Measurements from ENCODE around the gene LY6G5C.
A peak's percentile ranks its signal among the peaks of the same experiment; 100 is the strongest.

Gene LY6G5C, protein sequence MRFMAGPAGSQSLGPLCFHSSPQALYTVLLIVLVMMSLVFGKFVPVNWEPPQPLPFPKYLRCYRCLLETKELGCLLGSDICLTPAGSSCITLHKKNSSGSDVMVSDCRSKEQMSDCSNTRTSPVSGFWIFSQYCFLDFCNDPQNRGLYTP
- 1.2 to 3.7 (median 1.9) reads per million in 9 experiments for total RNA-seq

DNA sequence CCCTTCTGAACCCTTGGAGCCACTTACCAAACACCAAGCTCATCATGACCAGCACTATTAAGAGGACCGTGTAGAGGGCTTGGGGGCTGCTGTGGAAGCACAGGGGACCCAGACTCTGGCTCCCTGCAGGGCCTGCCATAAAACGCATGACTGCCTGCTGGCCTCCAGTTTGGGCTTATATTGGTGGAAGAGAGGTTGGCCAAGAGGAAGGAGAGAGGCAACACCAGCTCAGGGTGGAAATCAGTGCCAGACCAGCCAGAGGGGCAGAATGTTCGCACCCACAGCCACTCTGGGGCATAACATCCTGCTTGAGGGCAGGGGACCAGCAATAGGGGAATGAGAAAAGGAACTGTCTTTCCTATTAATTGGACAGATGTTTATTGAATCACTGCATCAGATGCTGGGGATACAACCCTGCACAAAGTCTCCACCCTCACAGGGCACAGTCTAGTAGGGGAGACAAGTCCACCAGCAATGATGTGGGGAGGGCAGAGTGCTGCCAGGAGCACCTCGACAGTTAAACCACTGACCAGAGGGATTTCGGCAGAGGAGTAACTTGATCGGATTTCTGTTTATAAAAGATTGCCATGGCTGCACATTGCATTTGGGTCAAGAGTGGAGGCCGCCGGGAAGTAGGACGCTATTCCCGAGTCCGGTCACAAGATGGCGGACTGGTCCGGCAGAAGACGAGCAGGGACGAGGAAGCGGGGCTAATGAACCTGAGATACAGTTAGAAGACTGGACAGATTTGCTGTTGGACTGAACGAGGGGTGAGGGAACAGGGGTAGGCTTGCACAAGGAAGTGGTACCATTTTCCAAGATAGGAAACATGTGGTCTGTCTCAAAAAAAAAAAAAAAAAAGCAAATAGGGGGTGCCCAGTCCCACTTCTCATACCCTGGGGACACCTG, at the start of gene LY6G5C:
LY6G5C (minus strand) TSS at position 842 of the 909 bp plus-strand sequence; CDS start at position 148, 694 bp downstream.
- ATAC-seq (replicated peaks) (peak; percentile 68), DNase-seq (peak; percentile 40 to 50 (median 43))
- no peaks in the 10 kb centered on the region for H3K9me3 Mint-ChIP-seq
- peak within 1 kb of the TSS; percentile 44 to 88 for H3K27ac Mint-ChIP-seq
- peaks cover 24% of the 10 kb centered on the region for H3K36me3 Mint-ChIP-seq (ENCODE audit: insufficient read depth)
- H3K4me3 Mint-ChIP-seq: peak within 1 kb of the TSS; percentile 86 to 89
- H3K27me3 Mint-ChIP-seq: no peaks in the 10 kb centered on the region
- H3K4me1 Mint-ChIP-seq (ENCODE audit: low read depth in 2 of 2): peaks cover 17 to 19% of the 10 kb centered on the region in 2 donors

DNA sequence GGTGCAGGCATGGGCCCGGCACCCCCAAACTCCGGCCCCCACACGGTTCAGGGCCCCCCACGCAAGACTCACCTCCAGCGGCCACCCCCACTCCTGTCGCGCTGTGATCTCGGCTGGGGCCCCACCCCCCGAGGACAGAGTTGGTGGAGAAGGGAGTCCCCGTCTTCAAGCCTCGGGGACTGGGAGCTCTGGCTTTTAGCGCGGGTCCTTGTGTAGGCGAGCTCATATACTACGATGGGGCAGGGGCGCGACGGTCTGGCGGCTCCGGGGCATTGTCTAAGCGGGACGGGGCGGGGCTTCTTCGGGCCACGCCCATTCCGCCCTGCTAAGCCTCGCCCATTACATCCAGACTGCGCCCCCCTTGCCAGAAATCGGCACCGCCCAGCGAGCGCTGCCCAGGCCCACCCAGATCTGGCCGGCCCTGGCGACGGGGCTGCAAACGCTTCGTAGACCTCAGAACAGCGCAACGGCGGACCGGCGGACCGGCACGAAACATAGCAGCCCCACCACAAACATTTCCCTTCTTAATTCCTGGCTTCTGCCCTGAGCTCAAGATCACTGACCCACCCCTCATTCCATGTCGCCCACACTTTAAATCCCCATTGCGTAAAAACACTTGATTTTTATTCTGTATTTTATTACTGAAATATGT, 49.2 kb upstream of the LY6G5C start:
- Mint-ChIP-seq H3K4me1 (ENCODE audit: low read depth in 2 of 2) (peaks cover 42 to 54% of the 10 kb centered on the region in 2 donors), H3K27me3 (no peaks in the 10 kb centered on the region), H3K27ac (peak overlapping the region; percentile 81 to 83), H3K9me3 (no peaks in the 10 kb centered on the region), H3K4me3 (peak overlapping the region; percentile 95 to 97), H3K36me3 (ENCODE audit: insufficient read depth) (peaks cover 56% of the 10 kb centered on the region)
- ATAC-seq (replicated peaks) (peak; percentile 54), DNase-seq (peak; percentile 58 to 65 (median 63))

- peak; percentile 76 for ATAC-seq (replicated peaks)
- H3K4me1 Mint-ChIP-seq (ENCODE audit: low read depth in 2 of 2): peaks cover 42 to 49% of the 10 kb centered on the region in 2 donors
- no peaks in the 10 kb centered on the region for H3K27me3 Mint-ChIP-seq
- no peaks in the 10 kb centered on the region for H3K9me3 Mint-ChIP-seq
- H3K4me3 Mint-ChIP-seq: peak overlapping the region; percentile 95 to 97
- H3K36me3 Mint-ChIP-seq (ENCODE audit: insufficient read depth): peaks cover 50% of the 10 kb centered on the region
- DNase-seq: peak; percentile 73 to 79 (median 73)
- peak overlapping the region; percentile 81 to 83 for H3K27ac Mint-ChIP-seq
These were observed 48.7 kb upstream of the LY6G5C start for GRCh38 chr6:31729515-31729978.

- peak within 1 kb of the TSS; percentile 81 to 83 for H3K27ac Mint-ChIP-seq
- peaks cover 38 to 44% of the 10 kb centered on the region in 2 donors for H3K4me1 Mint-ChIP-seq (ENCODE audit: low read depth in 2 of 2)
- H3K4me3 Mint-ChIP-seq: peak within 1 kb of the TSS; percentile 95 to 97
- no peak for DNase-seq
- peak; percentile 20 for ATAC-seq (replicated peaks)
- peaks cover 44% of the 10 kb centered on the region for H3K36me3 Mint-ChIP-seq (ENCODE audit: insufficient read depth)
- no peaks in the 10 kb centered on the region for H3K27me3 Mint-ChIP-seq
- no peaks in the 10 kb centered on the region for H3K9me3 Mint-ChIP-seq
These were observed 48.1 kb upstream of the LY6G5C start, which contains the start of gene DDAH2 for GRCh38 chr6:31728767-31729514. TSS of gene DDAH2 (minus strand) at chr6:31729299. CDS start at chr6:31729161, 138 bp downstream.

DNA sequence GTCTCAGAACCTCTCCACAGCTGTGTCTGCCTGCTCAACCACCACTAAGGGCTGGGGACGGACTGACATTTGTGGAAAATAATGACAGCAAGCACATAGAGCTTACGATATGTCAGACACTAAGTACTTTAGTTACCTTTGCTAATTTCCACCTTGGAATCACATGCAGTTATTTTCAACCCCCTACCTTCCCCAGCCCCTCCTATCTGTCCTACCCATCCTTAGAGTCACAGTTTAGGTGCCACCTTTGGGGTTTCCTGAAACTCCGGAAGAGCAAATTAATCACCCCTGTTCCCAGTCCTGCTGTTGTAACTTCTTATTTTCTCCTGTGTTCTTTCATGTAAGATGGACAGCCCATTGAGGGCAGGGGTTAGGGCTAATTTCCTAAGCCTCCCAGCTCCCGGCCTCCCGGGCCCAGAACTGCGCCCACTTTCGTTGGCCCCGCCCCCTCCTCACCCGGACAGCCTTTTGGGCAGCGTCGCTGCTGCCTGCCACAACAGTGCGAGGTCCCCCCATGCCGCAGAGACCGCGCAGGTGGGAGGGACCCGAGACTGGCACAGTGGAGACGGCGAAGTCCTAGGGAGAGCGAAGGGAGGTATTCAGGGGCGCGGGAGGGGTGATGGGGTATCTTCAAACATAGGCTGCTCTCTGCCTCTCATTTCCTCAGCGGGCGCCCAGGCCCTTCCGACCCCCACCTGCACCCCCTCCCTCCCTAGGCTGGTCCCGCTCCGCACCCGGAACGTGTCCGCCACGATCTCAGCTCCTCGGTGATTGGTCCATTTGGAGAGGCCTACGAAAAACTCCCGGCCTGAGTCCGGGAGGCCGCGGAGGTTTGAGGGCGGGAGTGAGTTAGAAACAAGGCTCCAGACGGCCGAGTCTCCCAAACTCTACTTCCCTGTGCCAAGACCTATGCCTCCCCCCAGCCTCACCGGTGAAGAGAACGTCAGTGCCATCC, 47.1 kb upstream of the LY6G5C start:
- Mint-ChIP-seq H3K4me3 (peak overlapping the region; percentile 95 to 97), H3K9me3 (no peaks in the 10 kb centered on the region), H3K27me3 (no peaks in the 10 kb centered on the region), H3K4me1 (ENCODE audit: low read depth in 2 of 2) (peaks cover 28 to 41% of the 10 kb centered on the region in 2 donors), H3K36me3 (ENCODE audit: insufficient read depth) (peaks cover 35% of the 10 kb centered on the region), H3K27ac (peak overlapping the region in 1 of 2 donors; percentile 3)
- no peak for ATAC-seq (replicated peaks)
- DNase-seq: no peak

GRCh38 chr6:31727034-31727716, 46.3 kb upstream of the LY6G5C start:
- peak overlapping the region; percentile 58 to 95 for H3K4me3 Mint-ChIP-seq
- no peaks in the 10 kb centered on the region for H3K9me3 Mint-ChIP-seq
- no peak for DNase-seq
- peak overlapping the region; percentile 3 to 35 for H3K27ac Mint-ChIP-seq
- H3K27me3 Mint-ChIP-seq: no peaks in the 10 kb centered on the region
- peak; percentile 28 for ATAC-seq (replicated peaks)
- H3K4me1 Mint-ChIP-seq (ENCODE audit: low read depth in 2 of 2): peaks cover 27 to 41% of the 10 kb centered on the region in 2 donors
- H3K36me3 Mint-ChIP-seq (ENCODE audit: insufficient read depth): peaks cover 32% of the 10 kb centered on the region

DNA sequence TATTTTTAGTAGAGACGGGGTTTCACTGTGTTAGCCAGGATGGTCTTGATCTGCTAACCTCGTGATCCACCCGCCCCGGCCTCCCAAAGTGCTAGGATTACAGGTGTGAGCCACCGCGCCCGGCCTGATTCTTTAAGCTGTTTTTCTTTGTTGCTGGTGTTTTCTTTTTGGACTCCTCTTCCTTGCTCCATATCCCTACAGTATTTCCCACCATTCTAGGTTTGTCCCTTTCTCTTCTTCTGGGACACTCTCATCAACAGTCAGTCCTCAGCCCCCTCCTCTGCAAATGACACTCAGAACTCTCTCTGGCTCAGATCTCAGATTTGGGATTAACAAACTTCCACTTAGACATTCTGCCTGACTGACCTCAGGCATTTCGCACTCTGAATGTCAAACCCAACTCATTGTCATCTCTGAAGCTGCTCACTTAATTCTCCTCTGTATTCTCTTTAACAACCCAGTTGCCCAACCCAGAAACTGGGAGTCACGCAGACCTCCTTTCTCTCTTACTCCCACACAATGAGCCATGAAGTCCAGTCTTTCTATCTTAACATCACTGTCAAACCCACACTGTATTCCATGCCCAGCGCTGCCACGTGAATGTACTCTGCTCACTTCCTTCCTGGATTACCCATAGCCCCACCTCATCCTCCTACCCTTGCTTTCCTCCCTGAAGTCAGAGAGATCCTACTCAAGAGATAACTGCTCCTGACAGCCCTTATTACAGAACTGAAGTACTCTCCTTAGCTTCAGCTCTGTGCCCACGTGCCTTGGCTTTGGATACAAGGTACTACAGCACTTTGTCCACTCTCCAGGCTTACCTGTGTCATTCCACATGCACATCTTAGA, 44.9 kb upstream of the LY6G5C start:
- H3K27me3 Mint-ChIP-seq: no peaks in the 10 kb centered on the region
- no peak overlapping the region for H3K4me3 Mint-ChIP-seq
- DNase-seq: no peak
- no peaks in the 10 kb centered on the region for H3K9me3 Mint-ChIP-seq
- peak overlapping the region in 1 of 2 donors; percentile 53 for H3K27ac Mint-ChIP-seq
- no peak for ATAC-seq (replicated peaks)
- peaks cover 18% of the 10 kb centered on the region for H3K36me3 Mint-ChIP-seq (ENCODE audit: insufficient read depth)
- peaks cover 20 to 38% of the 10 kb centered on the region in 2 donors for H3K4me1 Mint-ChIP-seq (ENCODE audit: low read depth in 2 of 2)

DNA sequence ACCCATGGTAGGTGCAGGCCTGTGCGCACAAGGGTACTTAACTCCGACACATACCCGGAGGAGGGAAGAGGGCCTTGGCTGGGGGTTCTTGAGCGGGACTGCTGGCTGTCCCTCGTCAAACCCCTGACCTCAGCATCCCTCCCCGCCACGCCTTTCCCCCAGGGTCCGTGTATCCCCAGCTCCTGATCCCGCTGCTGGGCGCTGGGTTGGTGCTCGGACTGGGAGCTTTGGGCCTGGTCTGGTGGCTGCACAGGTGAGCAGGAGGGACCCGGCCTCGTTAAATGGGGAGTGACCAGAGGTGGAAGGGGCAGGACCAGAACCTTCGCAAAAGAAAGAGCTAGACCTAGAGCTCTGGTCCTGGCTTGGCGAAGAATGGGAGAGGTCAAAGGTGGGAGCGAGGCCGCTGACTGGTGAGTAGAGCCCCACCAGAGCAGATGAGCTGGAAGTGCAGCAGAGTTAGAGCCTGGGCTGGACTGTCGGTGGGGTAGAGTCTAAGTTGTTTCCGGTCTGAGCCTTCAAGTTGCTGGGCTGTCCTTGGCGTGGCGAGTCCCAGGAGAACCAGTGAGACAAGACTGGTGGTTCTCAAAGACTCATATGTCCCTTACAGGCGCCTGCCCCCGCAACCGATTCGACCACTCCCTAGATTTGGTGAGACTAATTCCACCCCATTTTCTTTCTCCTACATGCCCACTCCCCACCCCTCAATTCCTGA, 43.3 kb upstream of the LY6G5C start:
- Mint-ChIP-seq H3K4me1 (ENCODE audit: low read depth in 2 of 2) (peaks cover 7 to 26% of the 10 kb centered on the region in 2 donors), H3K9me3 (no peaks in the 10 kb centered on the region), H3K27me3 (no peaks in the 10 kb centered on the region), H3K4me3 (no peak overlapping the region), H3K36me3 (ENCODE audit: insufficient read depth) (peaks cover 6% of the 10 kb centered on the region), H3K27ac (peak overlapping the region; percentile 33 to 44)
- no peak for DNase-seq
- no peak for ATAC-seq (replicated peaks)

GRCh38 chr6:31723245-31723979, 42.5 kb upstream of the LY6G5C start, which contains the start of gene MPIG6B:
TSS of gene MPIG6B (plus strand) at chr6:31723373. CDS start at chr6:31723384, 11 bp downstream.
- DNase-seq: no peak
- Mint-ChIP-seq H3K36me3 (ENCODE audit: insufficient read depth) (peaks cover 5% of the 10 kb centered on the region), H3K4me1 (ENCODE audit: low read depth in 2 of 2) (peaks cover 1 to 20% of the 10 kb centered on the region in 2 donors), H3K27ac (peak within 1 kb of the TSS in 1 of 2 donors; percentile 44), H3K4me3 (no peak within 1 kb of the TSS), H3K27me3 (no peaks in the 10 kb centered on the region), H3K9me3 (no peaks in the 10 kb centered on the region)
- no peak for ATAC-seq (replicated peaks)

- peaks cover 0 to 12% of the 10 kb centered on the region in 2 donors for H3K4me1 Mint-ChIP-seq (ENCODE audit: low read depth in 2 of 2)
- DNase-seq (no peak), ATAC-seq (replicated peaks) (no peak)
- no peaks in the 10 kb centered on the region for H3K27me3 Mint-ChIP-seq
- H3K36me3 Mint-ChIP-seq (ENCODE audit: insufficient read depth): peaks cover 5% of the 10 kb centered on the region
- no peak overlapping the region for H3K27ac Mint-ChIP-seq
- H3K4me3 Mint-ChIP-seq: no peak overlapping the region
- H3K9me3 Mint-ChIP-seq: no peaks in the 10 kb centered on the region
These were observed 41.3 kb upstream of the LY6G5C start for GRCh38 chr6:31722173-31722572.

Measured in effector memory CD8-positive, alpha-beta T cell (primary cell).